GM21360 (cell line): ENCODE measurements around the gene DENND5B.
"Not testable (repeated sequence)": the region's sequence is repeated elsewhere in the genome, so short reads cannot be mapped to it uniquely, and the experiment has no call there.

Source experiments
- ATAC-seq: cut with Tn5 transposase; IDR thresholded peaks from one replicate; pipeline ENCODE4 v1.9.1; 2021; ENCODE audit warnings: mild to moderate bottlenecking, moderate library complexity; ENCODE audit not compliant: unreplicated experiment

Gene DENND5B

DNA sequence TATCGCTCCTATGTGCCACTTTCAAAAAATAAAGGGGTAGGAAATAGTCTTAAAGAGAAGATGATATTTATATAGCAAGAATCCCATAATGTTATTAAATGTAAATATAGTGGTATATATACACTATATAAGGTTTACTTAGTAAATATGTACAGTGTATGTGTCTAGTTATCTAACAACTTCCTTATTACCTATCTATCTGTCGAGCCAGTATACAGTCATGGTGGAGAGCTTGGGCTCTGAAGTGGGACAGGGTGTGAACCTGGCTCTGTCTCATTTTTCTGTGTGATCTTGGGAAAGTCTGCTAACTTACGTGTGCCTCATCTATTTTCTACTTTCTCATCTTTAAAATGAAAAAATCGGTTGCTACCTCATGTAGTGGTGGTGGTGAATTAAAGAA, 202.2 kb downstream of the DENND5B start:
- no peak for ATAC-seq

DNA sequence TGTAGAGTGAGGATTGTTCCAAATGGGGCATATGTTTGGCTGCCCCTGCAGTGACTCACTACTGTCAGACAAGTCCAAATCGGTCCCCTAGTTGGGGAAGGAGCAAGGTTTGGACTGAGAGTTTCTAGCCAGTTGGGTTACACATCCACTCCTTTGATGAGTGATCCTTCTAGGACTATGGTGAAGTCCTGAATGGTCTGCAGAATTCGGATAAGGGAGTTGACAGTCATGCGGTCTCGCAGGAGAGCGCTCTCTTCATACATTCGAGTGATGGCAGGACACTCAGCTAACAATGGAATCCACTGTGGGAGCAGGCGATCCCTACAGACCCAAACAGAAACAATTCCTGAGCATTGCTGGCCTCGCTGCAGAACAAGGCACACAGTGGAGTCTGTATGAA, 203.5 kb downstream of the DENND5B start:
- ATAC-seq, result no peak

DNA sequence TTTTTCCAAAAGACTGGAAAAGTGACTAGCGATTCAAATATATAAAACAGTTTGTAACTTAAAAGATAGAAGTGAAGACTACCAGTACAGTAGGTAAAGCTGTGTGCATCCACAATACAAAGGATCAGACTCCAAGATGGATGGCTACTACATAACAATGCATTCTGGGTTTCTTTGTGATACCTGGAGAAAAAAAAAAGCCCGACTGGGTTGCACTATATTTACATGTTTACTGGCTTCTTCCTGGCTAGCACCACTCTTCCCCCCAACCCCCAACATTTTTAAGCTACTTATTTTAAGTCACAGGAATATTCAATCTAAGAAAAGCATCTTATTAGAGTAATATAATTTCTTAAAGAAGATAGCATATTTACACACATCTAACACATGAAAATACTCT, 203.9 kb downstream of the DENND5B start:
- ATAC-seq, result no peak

DNA sequence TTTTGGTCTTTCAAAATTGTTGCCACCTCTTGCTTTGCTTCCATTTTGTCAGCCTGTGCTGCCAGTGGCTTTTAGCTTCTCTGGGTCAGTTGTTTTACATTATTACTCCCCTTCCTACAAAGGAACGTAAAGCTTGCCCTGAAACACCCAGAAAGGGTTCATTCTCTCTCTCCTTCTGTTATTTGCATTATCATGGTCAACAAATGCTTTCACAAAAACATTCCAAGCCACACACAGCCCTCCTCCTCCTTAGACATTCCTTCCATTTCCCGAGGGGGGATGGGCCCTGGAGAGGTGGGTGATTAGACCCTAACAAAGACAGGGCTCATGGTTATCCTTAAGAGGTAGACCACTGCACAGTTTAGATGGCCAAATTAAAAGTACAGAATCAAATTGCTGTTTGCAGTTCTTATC, 204.6 kb downstream of the DENND5B start:
- ATAC-seq, result no peak

DNA sequence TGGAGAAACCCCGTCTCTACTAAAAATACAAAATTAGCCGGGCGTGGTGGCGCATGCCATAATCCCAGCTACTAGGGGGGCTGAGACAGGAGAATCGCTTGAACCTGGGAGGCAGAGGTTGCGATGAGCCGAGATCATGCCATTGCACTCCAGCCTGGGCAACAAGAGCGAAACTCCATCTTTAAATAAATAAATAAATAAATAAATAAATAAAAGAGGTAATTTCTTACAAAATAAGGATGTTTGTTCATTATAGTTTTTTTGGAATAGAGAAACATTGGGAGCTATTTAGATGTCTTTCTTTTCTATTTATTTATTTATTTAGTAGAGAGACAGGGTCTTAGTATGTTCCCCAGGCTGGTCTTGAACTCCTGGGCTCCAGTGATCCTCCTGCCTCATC, 213.7 kb downstream of the DENND5B start:
- not testable (repeated sequence) for ATAC-seq

DNA sequence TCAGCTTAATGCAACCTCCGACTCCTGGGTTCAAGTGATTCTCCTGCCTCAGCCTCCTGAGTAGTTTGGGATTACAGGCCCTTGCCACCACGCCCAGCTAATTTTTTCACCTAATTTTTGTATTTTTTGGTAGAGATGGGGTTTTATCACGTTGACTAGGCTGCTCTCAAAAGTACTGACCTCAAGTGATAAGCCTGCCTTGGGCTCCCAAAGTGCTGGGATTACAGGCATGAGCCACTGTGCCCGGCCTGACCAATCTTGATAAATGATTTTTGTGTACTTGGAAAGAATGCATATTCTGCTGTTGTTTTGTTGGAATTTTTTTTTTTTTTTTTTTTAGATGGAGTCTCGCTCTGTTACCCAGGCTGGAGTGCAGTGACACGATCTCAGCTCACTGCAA, 215.5 kb downstream of the DENND5B start:
- not testable (repeated sequence) for ATAC-seq

DNA sequence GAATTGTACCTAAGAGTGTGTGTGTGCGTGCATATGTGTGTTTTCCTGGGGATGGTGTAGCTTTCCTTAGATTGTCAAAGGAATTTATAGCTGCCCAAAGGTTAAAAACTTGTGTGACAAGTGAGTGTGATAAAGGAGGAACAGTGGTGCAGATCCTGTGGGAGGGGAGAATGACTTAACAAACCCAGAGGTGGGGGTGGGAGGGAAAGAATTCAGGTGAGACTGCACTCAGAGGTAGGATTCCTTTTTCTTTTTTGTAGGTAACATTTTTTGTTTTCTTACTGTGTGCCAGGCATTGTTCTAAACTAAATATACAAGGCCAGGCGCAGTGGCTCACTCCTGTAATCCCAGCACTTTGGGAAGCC, 219.7 kb downstream of the DENND5B start:
- ATAC-seq, result no peak

DNA sequence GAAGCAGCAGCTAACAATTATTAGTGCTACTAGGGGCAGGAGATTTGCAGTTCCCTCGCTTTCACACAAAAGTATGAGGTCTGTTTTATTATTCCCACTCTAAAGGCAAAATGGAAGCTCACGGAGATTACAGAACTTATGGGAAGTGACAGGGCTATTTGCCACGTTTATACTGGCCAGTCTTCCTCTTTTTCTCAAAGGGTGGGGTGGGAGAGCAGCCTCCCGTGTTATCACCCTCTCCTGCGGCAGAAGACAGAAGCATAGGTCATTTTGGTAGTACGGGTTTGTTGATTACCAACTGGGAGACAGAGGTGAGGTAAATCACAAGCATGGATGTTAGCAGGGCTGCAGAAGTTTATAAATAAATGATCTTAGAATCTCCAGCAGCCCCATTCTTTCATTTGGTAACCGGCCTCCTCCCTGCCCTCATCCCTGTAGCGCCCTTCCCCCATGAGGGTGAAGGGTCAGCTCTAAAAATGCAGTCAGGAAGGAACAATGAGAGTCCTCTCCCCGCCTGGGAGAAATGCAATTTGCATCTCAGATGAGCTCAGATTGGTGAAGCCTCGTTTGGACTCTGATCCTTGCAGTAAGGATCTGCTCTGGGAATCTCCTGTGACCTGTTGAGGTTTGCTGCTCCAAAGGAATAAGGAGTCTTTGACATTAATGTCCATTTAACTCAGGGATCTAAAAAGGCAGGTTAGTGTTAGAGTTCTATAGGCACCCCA, 220.2 kb downstream of the DENND5B start:
- no peak for ATAC-seq

DNA sequence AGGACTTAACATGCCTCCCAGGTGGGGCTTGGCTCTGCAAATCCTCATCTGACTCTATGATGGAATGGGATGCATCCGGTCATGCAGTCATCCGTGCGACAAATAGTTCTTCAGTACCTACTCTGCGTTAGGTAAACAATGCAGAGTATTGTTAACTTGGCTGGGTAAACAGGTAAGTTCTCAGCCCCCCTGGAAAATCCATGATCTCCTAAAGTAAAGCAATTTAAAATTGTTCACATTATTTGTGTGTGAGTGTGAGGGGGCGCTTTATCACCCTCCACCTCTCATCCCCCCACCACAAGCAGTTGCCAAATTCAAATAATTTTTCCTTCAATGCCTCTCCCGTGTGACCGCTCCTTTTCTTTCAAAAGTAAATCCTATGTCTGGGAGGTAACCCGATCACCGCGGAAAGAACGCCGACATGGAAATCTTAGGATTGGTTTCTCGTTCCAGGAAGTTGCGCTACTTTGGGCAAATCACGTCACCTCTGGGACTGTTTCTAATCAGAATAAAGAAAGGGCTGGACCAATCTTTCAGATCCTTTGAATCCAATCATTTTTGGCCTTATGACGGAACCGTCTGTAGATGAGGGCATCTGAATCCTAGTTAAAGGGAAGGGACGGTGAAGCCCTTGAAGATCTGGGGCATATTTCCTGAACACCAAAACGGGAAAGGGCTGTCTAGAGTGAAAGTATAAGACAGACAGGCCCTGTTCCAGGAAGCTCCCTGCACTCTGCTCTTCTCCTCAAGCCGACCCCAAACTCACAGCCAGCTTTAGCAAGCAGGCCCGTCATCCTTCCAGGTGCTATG, 221.0 kb downstream of the DENND5B start:
- ATAC-seq, result no peak

DNA sequence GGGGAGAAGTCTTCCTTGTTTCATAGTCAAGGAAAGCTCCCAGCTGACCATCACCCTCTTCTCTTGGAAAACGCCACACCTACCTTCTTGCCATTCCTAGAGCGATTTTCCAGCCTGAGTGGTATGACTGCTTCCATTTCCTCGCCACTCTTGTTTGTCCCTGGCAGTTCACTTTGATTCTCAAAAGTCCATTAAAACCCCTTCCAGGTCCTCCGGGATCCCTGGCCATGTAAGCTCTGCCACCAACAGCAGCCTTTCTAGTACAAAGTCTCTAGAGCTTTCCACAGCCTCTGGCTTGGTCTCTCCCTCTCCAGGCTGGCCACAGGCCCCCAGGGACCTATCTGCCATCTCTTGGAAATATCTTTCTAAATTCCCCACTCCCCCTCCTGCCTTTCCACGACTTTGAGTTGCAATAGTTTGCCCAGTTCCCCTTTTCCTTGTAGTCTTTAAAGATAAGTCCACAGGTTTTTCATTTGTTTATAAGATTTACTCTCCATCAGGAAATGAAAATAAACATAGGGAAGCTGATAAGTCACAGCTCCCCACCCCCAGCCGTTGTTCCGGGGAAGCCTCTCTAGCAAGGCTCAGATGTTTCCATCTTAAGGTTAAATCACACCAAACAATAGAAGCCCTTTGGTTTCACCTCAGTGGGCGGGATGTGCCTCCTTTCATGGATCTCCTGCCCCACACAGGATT, 222.1 kb downstream of the DENND5B start:
- no peak for ATAC-seq

DNA sequence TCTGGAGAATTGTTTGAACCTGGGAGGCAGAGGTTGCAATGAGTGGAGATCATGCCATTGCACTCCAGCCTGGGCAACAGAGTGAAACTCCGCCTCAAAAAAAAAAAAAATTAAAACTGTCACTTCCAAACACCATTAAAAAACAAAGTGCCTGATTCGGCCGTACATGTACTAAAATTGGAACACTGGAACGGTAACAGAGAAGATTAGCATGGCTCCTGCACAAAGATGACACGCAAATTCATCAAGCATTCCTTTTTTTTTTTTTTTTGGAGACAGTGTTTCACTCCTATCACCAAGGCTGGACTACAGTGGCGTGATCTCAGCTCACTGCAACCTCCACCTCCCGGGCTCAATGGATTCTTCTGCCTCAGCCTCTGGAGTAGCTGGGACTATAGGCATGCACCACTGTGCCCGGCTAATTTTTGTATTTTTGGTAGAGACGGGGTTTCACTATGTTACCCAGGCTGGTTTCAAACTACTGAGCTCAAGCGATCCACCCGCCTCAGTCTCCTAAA, 224.8 kb downstream of the DENND5B start:
- ATAC-seq, result no peak

DNA sequence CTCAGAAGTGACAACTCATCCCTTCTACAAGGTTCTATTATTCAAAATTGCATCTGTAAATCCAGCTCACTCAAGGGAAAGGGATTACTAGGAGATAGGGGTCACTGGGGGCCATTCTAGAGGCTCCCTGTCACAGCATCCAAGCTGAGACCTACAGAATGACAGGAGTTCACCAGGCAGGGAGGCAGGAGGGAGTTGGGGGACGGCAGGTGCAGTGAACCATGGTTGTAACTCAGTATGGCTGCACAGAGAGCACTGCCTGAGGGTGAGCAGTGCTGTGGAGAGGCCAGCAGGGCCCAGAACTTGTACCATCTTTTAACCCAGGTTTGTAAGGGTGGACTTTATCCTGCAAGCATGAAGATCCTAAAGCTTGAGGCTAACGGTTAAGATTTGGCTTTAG, 227.1 kb downstream of the DENND5B start:
- no peak for ATAC-seq

DNA sequence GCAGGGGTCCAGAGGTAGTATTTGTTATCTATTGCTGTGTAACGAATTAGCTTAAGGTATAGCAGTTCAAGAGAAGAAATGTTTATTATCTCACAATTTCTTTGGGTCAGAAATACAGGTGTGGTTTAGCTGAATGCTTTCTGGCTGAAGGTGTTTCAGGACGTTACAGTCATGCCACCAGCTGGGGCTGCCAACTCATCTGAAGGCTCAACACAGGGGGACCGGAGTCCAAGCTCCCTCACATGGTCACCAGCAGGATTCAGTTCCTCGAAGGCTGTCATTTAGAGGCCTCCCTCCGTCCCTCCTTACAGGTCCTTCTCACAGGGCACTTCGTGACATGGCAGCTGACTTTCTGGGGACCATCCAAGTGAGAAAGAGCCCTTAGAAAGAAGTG, 227.5 kb downstream of the DENND5B start:
- no peak for ATAC-seq

DNA sequence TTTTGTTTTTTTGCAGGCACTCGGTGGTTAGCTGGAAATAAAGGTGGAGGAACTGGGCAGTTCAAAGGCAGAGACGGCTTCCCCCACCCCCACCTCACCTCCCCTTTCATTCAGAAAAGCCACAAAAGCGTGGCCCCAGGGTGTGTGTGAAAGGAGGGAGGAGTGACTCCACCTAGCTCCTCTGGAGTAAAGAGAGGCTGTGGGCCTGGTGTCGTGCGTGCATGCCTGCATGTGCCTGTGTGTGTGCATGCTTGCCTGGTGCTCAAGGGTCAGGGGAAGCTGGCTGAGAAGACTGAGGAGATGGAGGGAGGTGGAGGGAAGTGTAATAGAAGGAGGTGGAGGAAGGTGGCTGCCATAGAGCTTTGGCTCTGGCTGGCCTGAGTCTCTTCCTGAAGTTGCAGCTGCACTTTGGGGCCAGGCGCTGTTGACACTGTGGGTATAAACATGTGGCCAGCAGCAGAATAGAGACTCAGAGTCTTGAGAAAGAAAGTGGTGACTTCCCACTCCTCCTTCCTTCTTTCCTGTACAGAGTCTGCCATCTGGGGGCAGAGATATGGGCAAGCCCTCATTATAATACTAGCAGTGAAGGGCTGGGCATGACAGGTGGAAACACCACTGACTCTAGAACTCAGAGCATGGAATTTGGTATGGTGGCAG, 228.0 kb downstream of the DENND5B start:
- ATAC-seq, result peak; percentile 65

DNA sequence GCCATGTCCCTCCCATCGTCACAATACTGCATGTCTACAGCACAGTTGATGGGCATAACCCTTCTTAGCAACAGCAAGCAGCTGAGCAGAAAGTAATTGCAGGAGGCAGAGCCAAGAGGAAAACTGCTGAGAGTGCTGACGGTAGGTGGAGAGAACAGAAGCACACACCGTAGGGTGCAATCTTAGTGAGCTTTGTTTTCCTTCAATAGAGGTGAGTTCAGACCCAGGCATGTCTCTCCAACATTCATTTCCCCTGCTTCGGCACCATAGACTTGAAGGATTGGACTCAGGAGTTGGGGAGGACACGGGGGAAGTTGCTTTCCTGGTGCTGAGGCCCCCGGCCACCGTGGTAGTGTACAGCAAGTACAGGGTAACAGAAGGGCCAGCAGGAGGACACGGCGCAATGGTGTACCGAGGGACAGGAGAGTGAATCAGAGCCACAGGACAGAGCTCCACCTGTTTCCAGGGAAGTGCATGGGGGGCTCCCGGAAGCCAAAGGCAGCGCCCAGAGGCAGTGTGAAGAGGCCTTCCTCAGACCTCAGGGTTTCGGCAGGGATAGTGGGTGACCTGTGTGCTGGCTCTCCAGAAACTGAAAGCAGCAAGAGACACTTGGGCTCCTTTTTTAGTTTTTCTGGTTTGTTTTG, 228.7 kb downstream of the DENND5B start:
- ATAC-seq, result peak; percentile 36

DNA sequence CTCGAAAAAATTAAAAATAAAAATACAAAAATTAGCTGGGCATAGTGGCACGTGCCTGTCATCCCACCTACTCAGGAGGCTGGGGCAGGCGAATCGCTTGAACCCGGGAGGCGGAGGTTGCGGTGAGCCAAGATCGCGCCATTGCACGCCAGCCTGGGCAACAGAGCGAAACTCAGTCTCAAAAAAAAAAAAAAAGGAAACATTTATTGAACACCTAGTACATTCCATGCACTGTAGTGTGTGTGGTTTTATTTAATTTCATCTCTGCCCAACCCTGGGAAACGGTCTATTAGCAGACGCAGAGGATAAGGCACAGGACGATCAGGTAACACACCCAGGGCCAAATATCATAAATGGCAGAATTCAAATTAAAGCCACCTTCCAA, 229.2 kb downstream of the DENND5B start:
- ATAC-seq, result no peak

DNA sequence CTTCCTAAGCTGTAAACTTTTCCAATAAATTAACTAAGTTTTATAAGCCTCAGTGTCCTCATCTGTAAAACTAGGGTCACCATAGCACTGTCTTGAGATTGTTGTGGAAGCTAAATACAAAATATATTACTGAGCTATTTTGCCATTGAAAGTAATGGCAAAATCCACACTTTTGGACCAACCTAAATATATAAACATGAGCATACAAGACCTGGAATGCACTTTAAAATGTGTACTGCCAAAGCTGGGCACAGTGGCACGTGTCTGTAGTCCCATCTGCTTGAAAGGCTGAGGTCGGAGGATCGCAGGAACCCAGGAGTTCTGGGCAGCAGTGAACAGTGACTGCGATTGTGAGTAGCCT, 235.2 kb downstream of the DENND5B start:
- ATAC-seq, result no peak

DNA sequence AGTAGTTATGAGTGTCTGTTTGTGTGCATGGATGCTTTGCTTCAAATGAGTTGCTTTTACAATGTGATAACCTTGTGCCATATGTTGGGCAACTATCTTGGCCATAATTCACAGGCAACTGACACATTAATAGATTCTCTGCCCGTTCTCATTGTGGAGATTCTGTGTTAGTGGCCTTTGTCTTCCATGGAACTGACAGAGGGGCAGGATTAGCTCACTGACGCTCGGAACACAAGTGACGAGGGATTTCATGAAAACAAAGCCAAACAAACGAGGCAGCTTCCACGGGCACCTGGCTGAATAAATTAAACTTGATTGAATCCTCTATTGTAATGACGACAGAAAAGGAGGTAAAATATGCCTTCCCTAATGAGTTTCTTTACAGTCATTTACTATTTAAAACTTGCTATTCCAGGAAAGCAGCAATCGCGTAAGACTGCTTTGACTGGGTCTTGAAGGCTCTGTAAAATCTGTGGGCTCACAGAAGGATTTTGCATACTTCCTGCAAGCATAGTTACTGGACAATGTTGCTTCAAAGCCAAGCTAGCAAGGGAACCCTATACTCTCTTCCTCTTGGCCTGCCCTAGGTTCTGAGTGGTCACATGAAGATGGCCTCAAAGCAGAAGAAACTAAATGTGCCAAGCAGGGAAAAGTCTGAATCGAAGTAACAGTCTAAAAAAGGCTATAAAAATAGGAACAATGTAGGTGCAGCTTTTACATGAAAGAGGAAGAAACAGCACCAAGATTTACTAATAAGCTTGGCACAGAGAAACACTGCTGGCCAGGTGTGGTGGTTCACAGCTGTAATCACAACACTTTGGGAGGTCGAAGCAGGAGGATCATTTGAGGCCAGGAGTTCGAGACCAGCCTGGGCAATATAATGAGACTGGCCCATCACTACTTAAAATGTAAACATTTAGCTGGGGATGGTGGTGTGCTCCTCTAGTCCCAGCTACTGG, 236.9 kb downstream of the DENND5B start:
- ATAC-seq, result no peak

DNA sequence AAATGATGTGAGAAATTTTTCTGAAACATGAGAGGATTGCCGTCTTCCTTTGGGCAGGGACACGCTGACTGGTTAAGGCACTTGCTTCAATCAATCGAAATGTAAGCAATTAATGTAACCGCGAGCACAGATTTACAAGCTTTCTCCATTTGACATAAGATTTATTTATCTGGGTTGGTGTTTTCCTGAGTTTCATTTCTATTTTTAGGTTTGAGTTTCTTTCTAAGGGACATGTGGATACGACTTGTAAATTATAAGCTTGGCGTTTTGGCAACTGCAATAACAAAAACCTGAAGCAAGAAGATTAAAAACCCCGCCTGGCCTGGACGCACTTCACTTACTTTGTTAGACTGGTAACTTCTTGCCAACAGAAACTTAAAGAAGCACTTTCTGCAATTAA, 244.7 kb downstream of the DENND5B start:
- no peak for ATAC-seq

DNA sequence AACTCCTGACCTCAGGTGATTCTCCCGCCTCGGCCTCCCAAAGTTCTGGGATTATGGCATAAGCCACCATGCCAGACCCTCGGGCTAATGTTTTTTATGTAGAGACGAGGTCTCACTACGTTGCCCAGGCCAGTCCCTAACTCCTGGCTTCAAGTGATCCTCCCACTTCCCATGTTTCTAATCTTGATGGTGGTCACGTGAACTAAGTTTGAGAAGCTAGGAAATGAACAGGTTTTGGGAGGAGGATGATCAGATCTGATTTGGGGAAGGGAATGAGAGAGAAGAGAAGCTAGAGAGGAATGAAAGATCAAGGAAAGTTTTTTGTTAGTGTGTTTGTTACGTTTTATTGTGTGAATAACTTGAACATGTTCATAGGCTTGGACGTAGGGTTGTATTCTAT, 247.8 kb downstream of the DENND5B start:
- ATAC-seq, result no peak
